Stomach (tissue), 4 donors: ENCODE measurements around the gene TMEM225B.

ENCODE experiments used
- CTCF ChIP-seq, 7 experiments: fragments of 450-650 bp in 4 of 7; fragments of 200-600 bp in 3 of 7; sonication (generic) in 3 of 7; IDR thresholded peaks; one replicate each; pipeline ENCODE4 v1.5.1; 2016 to 2019; ENCODE audit warnings: antibody characterized with exemption in 7 of 7, control low read depth in 2 of 7, mild to moderate bottlenecking in 1 of 7
- EP300 ChIP-seq: sonication (generic); formaldehyde crosslinking; IDR thresholded peaks from one replicate; pipeline ENCODE4 v1.6.1; 2017; ENCODE audit warnings: antibody characterized with exemption
- POLR2A ChIP-seq, 4 donors: fragments of 450-650 bp; IDR thresholded peaks; one replicate each; pipeline ENCODE4 v1.6.1; 2016; ENCODE audit warnings: antibody characterized with exemption in 4 of 4, control low read depth in 2 of 4, mild to moderate bottlenecking in 1 of 4, moderate library complexity in 1 of 4

GRCh38 chr7:99579956-99580777 is 17.9 kb upstream of the TMEM225B start:
- TF ChIP-seq POLR2A (IDR thresholded peaks at IDR 0.05) (no peak), CTCF (IDR thresholded peaks at IDR 0.05) (peak in 1 of 7 experiments; percentile 17), EP300 (no peak)
